SK-N-SH treated with all-trans-retinoic acid at 6 μM for 48 hours (cell line): ENCODE data around the gene ADARB2.

Experiments
- ATAC-seq: fragments of 200-7000 bp; cut with Tn5 transposase; 3 replicates; pipeline ENCODE4 v1.9.1; 2020; ENCODE audit warnings: mild to moderate bottlenecking, moderate library complexity
- ARNTL ChIP-seq: fragments of 450-650 bp; formaldehyde crosslinking; IDR thresholded peaks from 2 replicates; pipeline ENCODE4 v1.5.0; 2020; ENCODE audit warnings: low read depth, mild to moderate bottlenecking, moderate library complexity, borderline replicate concordance
- BACH2 ChIP-seq: fragments of 250-450 bp; sonication (Bioruptor Pico); IDR thresholded peaks from 2 replicates; pipeline ENCODE4 v1.9.0; 2021; ENCODE audit warnings: mild to moderate bottlenecking, borderline replicate concordance
- CREB5 ChIP-seq: fragments of 250-450 bp; sonication (Bioruptor Pico); IDR thresholded peaks from 2 replicates; pipeline ENCODE4 v1.5.1; 2020; ENCODE audit warnings: low read depth, mild to moderate bottlenecking, moderate library complexity
- CSDC2 ChIP-seq: fragments of 250-450 bp; sonication (Bioruptor Pico); IDR thresholded peaks from 2 replicates; pipeline ENCODE4 v1.5.0; 2020; ENCODE audit warnings: mild to moderate bottlenecking, moderate library complexity
- CSRNP3 ChIP-seq: fragments of 250-450 bp; sonication (Bioruptor Pico); IDR thresholded peaks from 2 replicates; pipeline ENCODE4 v1.5.1; 2021; ENCODE audit warnings: mild to moderate bottlenecking, moderate library complexity
- ESRRG ChIP-seq: fragments of 250-450 bp; sonication (Bioruptor Pico); IDR thresholded peaks from 2 replicates; pipeline ENCODE4 v1.6.1; 2021; ENCODE audit warnings: mild to moderate bottlenecking
- GLIS3 ChIP-seq: fragments of 250-450 bp; sonication (Bioruptor Pico); IDR thresholded peaks from 2 replicates; pipeline ENCODE4 v1.5.0; 2020; ENCODE audit warnings: mild to moderate bottlenecking, moderate library complexity
- ISL1 ChIP-seq: fragments of 250-450 bp; sonication (Bioruptor Pico); IDR thresholded peaks from 2 replicates; pipeline ENCODE4 v2.1.2; 2022; ENCODE audit warnings: mild to moderate bottlenecking, moderate library complexity
- OSR1 ChIP-seq: fragments of 250-450 bp; sonication (Bioruptor Pico); IDR thresholded peaks from 2 replicates; pipeline ENCODE4 v1.8.0; 2022; ENCODE audit warnings: moderate library complexity, mild to moderate bottlenecking, inconsistent platforms
- PATZ1 ChIP-seq: fragments of 250-450 bp; sonication (Bioruptor Pico); IDR thresholded peaks from 2 replicates; pipeline ENCODE4 v1.8.0; 2020; ENCODE audit warnings: mild to moderate bottlenecking, moderate library complexity, borderline replicate concordance
- POU6F1 ChIP-seq: fragments of 250-450 bp; sonication (Bioruptor Pico); IDR thresholded peaks from 2 replicates; pipeline ENCODE4 v1.8.0; 2021; ENCODE audit warnings: low read depth, mild to moderate bottlenecking, moderate library complexity, borderline replicate concordance
- PPARA ChIP-seq: fragments of 250-450 bp; sonication (Bioruptor Pico); IDR thresholded peaks from 2 replicates; pipeline ENCODE4 v1.5.0; 2020; ENCODE audit warnings: mild to moderate bottlenecking, borderline replicate concordance
- RARB ChIP-seq: fragments of 250-450 bp; sonication (Bioruptor Pico); IDR thresholded peaks from 2 replicates; pipeline ENCODE4 v1.8.0; 2021; ENCODE audit warnings: mild to moderate bottlenecking, moderate library complexity
- SNAI2 ChIP-seq: fragments of 250-450 bp; sonication (Bioruptor Pico); IDR thresholded peaks from 2 replicates; pipeline ENCODE4 v1.5.0; 2020; ENCODE audit warnings: mild to moderate bottlenecking, moderate library complexity
- TCF4 ChIP-seq: fragments of 250-450 bp; sonication (Bioruptor Pico); IDR thresholded peaks from 2 replicates; pipeline ENCODE4 v1.8.0; 2021; ENCODE audit warnings: mild to moderate bottlenecking, moderate library complexity, borderline replicate concordance
- TOX ChIP-seq: fragments of 250-450 bp; sonication (Bioruptor Pico); IDR thresholded peaks from 2 replicates; pipeline ENCODE4 v1.8.0; 2021; ENCODE audit warnings: mild to moderate bottlenecking, moderate library complexity, borderline replicate concordance
- TSHZ2 ChIP-seq: fragments of 250-450 bp; sonication (Bioruptor Pico); IDR thresholded peaks from 2 replicates; pipeline ENCODE4 v1.5.0; 2020; ENCODE audit warnings: mild to moderate bottlenecking, moderate library complexity
- ZFP3 ChIP-seq: fragments of 250-450 bp; sonication (Bioruptor Pico); IDR thresholded peaks from 2 replicates; pipeline ENCODE4 v1.5.0; 2020; ENCODE audit warnings: mild to moderate bottlenecking, moderate library complexity
- ZFP30 ChIP-seq: fragments of 450-650 bp; formaldehyde crosslinking; IDR thresholded peaks from 2 replicates; pipeline ENCODE4 v1.5.0; 2022; ENCODE audit warnings: mild to moderate bottlenecking, moderate library complexity
- ZNF565 ChIP-seq: fragments of 450-650 bp; formaldehyde crosslinking; conservative IDR thresholded peaks from 2 replicates; pipeline ENCODE4 v1.5.0; 2020; ENCODE audit warnings: low read depth, mild to moderate bottlenecking, moderate library complexity
- ZNF70 ChIP-seq: fragments of 450-650 bp; formaldehyde crosslinking; IDR thresholded peaks from 2 replicates; pipeline ENCODE4 v1.5.0; 2020; ENCODE audit warnings: mild to moderate bottlenecking, moderate library complexity

Gene ADARB2

GRCh38 chr10:1395481-1396296 lies 341.6 kb downstream of the ADARB2 start:
- ATAC-seq, result no peak
- TF ChIP-seq ISL1 (no peak), TSHZ2 (CRISPR knock-in tag) (no peak), BACH2 (CRISPR knock-in tag) (no peak), ESRRG (CRISPR knock-in tag) (no peak), ARNTL (CRISPR knock-in tag) (no peak), ZFP3 (CRISPR knock-in tag) (no peak), GLIS3 (CRISPR knock-in tag) (no peak), OSR1 (CRISPR knock-in tag) (no peak), CSDC2 (no peak), POU6F1 (CRISPR knock-in tag) (no peak), ZNF565 (CRISPR knock-in tag) (no peak), CREB5 (CRISPR knock-in tag) (no peak), PPARA (CRISPR knock-in tag) (no peak), ZNF70 (CRISPR knock-in tag) (no peak), RARB (CRISPR knock-in tag) (no peak), ZFP30 (no peak), CSRNP3 (no peak), SNAI2 (CRISPR knock-in tag) (no peak), PATZ1 (CRISPR knock-in tag) (no peak)

- no peak for ATAC-seq
- TF ChIP-seq CSDC2 (no peak), GLIS3 (CRISPR knock-in tag) (no peak)
Observed at GRCh38 chr10:1395025-1395480, 342.3 kb downstream of the ADARB2 start.

GRCh38 chr10:1394155-1394912 lies 343.0 kb downstream of the ADARB2 start:
- ATAC-seq, result no peak
- TF ChIP-seq BACH2 (CRISPR knock-in tag) (no peak), ESRRG (CRISPR knock-in tag) (no peak), TCF4 (no peak), SNAI2 (CRISPR knock-in tag) (no peak), OSR1 (CRISPR knock-in tag) (no peak), ZNF70 (CRISPR knock-in tag) (no peak), ZNF565 (CRISPR knock-in tag) (no peak), CSRNP3 (no peak), ISL1 (no peak), TOX (CRISPR knock-in tag) (no peak), TSHZ2 (CRISPR knock-in tag) (no peak), ZFP30 (no peak), PPARA (CRISPR knock-in tag) (no peak), ARNTL (CRISPR knock-in tag) (no peak)
